ENCODE results near the gene CERS6.
"Not testable (repeated sequence)": the region's sequence is repeated elsewhere in the genome, so short reads cannot be mapped to it uniquely, and the experiment has no call there.

Gene CERS6

DNA sequence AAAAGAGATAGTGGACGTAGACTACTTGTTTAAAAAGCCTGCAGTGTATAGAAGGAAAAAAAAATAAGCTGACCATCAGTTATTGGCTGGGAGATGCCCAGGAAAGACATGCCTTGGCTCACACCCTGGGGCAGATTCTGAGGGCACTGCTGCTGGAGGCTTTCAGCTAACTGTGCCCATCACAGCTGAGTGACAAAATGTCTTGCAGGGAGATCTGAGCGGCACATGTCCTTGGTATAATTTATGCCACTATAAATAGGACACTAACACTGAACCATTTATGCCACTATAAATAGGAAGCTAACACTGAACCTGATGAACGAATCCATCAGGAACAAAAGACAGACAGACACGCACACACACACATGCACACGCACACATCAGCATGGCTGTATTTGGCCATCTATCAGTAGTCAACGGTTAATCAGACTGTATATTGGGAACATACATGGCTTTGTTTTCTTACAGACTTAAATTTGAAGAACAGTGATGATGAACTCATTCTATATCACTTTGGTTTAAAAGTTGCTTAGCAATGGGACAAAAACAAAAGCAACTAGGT is 278.2 kb downstream of the CERS6 start:
- DNase-seq (ENCODE audit: low spot score): no peak

- DNase-seq (ENCODE audit: low spot score): no peak
These were observed 280.8 kb downstream of the CERS6 start for GRCh38 chr2:168736649-168737445.

DNA sequence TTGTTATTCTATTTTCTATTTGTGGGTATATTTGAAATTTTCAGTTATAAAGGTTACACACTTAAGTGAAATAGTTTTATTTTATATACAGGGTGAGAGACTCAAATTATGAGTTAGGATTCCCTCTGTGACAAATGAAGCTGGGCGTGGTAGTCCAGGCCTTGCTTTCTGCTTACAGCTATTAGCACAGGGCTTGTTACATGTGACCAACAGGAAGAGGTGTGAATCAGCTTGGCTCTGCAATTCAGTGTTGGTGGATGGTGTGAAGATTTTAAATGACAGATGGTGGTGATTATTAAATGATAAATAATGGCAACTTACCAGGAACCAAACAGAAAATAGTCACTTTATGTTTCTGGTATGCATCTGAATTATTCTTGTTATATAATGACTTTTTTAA is 282.0 kb downstream of the CERS6 start:
- no peak for DNase-seq (ENCODE audit: low spot score)

- no peak for DNase-seq (ENCODE audit: low spot score)
These were observed 284.3 kb downstream of the CERS6 start for GRCh38 chr2:168740360-168740759.

DNA sequence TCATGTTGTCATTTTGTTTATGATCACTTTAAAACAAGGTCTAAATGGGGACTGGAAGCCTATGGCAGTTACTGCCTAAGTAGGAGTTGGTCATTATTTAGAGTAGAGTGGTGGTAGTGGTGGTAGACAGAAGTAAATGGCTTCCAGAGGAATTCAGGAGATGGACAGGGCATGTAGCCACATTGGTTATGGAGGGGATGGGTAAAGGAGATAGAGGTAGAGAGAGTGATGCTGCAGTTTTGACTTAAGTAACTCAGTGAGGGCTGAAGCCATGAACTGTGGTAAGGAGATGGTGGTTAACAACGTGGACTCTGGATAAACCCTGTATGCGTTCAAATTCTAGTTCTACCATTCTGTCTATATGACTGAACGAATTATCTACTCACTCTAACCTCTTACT is 284.7 kb downstream of the CERS6 start:
- no peak for DNase-seq (ENCODE audit: low spot score)

DNA sequence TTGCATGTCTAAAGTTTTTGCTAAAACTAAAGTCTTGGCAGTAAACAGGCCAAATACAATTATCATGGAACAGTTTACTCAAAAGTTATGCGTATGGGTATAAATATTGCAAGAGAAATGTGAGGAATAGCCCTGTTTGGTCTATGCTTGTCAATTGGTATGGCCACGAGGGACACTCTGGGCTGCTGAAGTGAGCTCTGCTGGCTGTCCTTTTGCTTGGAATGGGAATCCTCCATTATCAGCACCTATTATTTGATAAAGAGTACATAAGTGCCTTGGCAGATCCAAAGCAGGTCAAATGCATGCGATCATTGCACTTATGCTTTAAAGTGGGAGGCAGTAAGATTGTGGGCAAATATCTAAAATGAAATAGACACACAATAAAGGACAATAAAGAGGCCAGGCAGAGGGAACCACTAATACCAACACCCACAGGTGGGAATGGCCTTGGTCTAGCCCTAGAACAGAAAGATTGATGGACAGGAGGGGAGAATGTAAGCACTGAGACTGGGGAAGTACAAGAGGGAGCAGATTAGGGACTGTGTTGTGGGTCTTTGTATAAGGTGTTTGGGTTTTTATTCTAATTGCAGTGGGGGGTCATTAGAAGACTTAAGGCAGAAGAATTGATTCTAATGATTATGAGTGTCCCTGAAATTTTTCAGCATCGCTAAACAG is 286.3 kb downstream of the CERS6 start:
- no peak for DNase-seq (ENCODE audit: low spot score)

GRCh38 chr2:168744844-168745243 is 288.8 kb downstream of the CERS6 start:
- DNase-seq (ENCODE audit: low spot score): no peak

DNA sequence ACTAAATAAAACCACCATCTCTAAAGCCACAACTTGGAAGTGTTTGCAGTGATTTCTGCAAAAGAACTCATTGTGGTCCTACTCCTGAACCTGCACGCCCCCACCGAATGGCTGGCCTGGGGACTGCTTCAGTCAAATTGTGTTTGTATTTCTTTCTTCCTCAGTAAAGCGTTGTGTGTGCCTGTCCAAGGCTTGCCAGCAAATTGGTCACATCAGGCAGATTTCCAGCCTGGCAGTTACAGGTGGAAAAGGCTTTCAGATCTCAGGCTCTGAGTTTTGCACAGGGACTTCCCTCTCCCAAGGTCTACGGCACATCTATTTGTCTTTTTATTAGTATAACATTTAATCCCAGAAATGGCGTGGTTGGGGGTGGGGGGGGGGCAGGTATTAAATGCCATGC is 292.4 kb downstream of the CERS6 start:
- no peak for DNase-seq (ENCODE audit: low spot score)

DNA sequence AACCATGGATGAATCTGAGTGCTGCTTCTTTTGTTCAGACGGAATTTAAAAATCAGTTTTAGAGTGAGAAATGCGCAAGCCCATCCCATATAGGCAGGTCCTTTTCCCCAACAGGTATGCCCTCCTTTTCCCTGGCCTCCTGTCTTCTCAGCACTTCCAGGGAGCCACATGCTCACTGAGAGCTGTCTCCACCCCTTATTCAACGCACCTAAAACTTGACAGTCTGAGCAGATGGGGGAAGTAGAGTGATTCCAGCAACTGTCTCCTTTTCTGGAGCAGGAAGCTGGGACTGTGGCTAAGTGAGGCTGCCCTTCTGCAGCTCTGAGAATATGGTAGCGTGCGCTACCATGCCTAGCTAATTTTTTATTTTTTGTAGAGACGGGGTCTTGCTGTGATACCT is 293.2 kb downstream of the CERS6 start:
- DNase-seq (ENCODE audit: low spot score): no peak

DNA sequence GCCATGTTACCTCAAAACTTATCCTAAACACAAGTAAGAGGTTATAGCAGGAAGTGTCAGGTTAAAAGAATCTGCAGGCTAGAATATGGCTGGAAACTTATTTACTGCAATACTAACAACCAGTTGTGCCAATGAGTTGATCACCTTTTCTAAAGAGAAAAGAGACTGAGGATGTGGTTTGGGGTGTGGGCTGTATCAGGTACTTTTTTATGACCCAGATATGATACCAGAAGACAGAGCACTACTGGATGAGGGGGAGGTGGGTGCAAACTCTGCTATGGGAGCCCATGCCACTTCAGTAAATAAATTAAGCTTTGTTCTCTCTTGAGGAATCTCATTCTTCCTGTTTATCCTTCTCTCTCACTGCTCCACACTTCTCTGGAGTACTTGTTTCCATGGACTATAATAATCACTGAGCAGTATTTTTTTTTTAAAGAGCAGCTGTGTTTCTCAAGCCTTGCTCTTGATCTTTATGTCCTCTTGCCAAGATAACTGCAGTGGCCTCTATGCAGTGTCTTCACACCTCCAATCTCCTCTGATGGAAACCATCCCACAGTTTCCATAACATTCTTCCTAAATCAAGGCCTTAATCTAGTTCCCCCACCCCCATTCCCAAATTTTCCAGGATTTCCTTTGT is 295.1 kb downstream of the CERS6 start:
- DNase-seq (ENCODE audit: low spot score): no peak

GRCh38 chr2:168752361-168752760 is 296.3 kb downstream of the CERS6 start:
- no peak for DNase-seq (ENCODE audit: low spot score)

DNA sequence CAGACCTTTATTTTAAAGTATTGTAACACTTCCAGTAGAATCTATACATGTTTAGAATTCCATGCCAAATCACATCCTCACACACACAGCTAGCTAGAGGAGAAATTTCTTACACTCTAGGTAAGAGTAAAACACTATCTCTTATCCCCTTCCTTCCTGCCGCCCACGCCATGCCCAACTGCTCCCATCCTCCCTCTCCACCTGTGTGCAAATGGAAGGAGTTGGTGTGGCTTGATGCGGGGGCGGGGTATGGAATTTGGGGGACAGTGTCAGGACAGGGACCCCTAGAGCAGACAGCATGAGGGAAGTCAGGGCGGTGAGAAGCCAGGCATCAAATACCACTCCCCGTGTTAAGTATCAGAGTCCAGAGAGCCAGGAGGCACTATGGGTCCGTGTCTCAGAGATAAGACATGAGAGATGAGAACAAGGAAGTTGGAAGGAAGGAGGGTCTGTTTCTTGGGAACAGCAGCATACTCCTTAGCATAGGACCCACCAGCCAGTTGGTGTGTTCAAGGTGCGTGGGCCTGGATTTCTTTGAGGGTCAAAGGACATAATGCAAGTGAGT is 297.8 kb downstream of the CERS6 start:
- DNase-seq (ENCODE audit: low spot score): no peak

DNA sequence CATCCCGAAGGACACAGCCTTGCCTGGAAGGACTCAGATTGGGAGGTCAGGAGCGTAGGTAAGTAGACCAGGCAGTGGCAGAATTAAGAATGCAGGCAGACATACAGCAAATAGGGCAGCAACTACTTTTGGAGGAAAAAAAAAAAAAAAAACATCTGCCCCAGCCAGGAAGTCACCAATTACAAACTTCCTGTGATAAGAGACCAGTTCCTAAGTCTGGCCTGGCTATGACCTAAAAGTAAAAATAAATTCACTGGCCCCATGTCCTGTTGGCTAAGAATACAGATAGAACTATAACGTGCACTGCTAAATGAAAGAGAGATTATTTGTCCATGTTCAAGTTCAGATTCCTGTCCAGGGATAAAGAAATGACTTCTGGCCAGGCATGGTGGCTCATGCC is 301.2 kb downstream of the CERS6 start:
- no peak for DNase-seq (ENCODE audit: low spot score)

- DNase-seq (ENCODE audit: low spot score): peak; percentile 53
These were observed 303.1 kb downstream of the CERS6 start for GRCh38 chr2:168758970-168759820.

DNA sequence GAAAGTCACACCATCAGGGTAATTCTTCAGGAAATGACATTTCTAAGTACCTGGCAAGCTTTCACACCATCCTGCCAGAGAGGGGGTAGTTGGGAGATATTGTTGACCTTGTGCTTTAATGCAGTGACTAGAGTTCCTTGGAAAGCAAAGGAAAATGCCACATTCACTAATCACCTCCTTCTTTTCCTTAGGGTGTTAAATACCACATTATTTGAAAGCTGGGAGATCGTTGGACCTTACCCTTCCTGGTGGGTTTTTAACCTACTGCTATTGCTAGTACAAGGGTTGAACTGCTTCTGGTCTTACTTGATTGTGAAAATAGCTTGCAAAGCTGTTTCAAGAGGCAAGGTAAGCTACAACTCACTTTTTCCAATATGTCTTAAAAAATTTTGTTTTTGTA is 309.3 kb downstream of the CERS6 start:
- no peak for DNase-seq (ENCODE audit: low spot score)

- DNase-seq (ENCODE audit: low spot score): no peak
These were observed 310.5 kb downstream of the CERS6 start for GRCh38 chr2:168766600-168766999.

GRCh38 chr2:168767258-168767657 is 311.2 kb downstream of the CERS6 start:
- DNase-seq (ENCODE audit: low spot score): no peak

GRCh38 chr2:168768357-168768756 is 312.3 kb downstream of the CERS6 start:
- not testable (repeated sequence) for DNase-seq (ENCODE audit: low spot score)

DNA sequence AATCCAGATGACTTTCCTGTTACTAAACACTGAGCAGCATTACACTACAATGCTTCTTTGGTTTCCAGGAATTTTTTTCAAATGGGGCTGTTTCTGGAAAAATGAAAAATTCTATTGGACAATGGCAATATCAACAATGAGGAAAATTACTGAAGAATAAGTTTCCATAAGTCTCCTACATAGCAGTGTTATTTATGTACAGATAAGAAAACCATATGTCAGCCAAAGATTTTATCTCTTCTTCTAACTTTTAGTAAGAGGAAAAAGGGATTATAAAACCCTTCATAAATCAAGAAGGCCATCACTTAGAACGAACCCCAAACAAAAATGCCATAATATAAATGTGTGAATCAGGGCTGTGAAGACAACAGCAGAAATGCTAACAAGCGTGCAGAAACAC is 314.7 kb downstream of the CERS6 start:
- no peak for DNase-seq (ENCODE audit: low spot score)

GRCh38 chr2:168772704-168773103 is 316.6 kb downstream of the CERS6 start:
- DNase-seq (ENCODE audit: low spot score): no peak

- DNase-seq (ENCODE audit: low spot score): no peak
These were observed 317.1 kb downstream of the CERS6 start for GRCh38 chr2:168773128-168773527.
